ENCODE results near the gene GNAI1. TPM values are rescaled to one million over a fixed set of nuclear protein-coding genes. Genes with fewer than 3 reads are reported as not detected.
"Not testable (repeated sequence)": the region's sequence is repeated elsewhere in the genome, so short reads cannot be mapped to it uniquely, and the experiment has no call there.

GNAI1 gene
- total RNA-seq, 1 donor from 2014 or later = 11.3 TPM

DNA sequence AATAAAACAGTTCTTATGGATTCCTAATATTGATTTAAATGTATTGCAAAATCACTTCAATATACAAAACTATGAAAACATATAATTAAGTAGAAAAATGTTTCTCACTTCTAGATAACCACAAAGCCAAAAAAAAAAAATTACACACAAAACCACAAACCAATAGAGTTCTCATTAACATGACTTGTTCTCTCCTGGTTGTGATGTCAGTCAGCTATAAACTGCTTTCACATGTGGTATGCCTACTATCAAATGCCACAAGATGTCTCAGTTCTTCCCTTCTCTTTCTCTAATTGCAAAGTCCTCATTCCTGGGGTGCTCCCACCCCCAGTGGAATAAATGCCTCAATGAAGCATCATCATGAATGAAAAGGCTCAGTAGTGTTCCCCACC is 16.6 kb downstream of the GNAI1 start:
- no peak for DNase-seq (ENCODE audit: low spot score)
- intact Hi-C loops (cut with DNase I) = no loop called here

- DNase-seq (ENCODE audit: low spot score) = no peak
- intact Hi-C loops (cut with DNase I) = no loop called here
Measured at GRCh38 chr7:80153446-80153845, 18.8 kb downstream of the GNAI1 start.

- intact Hi-C loops (cut with DNase I) = no loop called here
- DNase-seq (ENCODE audit: low spot score) = no peak
Measured at GRCh38 chr7:80154656-80155333, 20.2 kb downstream of the GNAI1 start.

GRCh38 chr7:80155374-80155773 is 20.7 kb downstream of the GNAI1 start:
- DNase-seq (ENCODE audit: low spot score) = no peak
- intact Hi-C loops (cut with DNase I) = no loop called here

DNA sequence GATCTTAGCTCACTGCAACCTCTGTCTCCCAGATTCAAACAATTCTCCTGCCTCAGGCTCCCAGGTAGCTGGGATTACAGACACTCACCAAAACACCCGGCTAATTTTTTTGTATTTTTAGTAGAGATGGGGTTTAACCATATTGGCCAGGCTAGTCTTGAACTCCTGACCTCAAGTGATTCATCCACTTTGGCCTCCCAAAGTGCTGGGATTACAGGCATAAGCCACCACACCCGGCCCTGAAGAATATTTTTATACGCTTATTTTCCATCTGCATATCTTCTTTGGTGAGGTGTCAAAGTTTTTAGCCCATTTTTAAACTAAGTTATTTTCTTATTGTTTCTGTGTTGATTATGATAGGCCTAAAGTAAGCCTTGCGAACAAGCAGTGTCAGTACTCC is 23.1 kb downstream of the GNAI1 start:
- intact Hi-C loops (cut with DNase I); DNase-seq (ENCODE audit: low spot score): not testable (repeated sequence)

DNA sequence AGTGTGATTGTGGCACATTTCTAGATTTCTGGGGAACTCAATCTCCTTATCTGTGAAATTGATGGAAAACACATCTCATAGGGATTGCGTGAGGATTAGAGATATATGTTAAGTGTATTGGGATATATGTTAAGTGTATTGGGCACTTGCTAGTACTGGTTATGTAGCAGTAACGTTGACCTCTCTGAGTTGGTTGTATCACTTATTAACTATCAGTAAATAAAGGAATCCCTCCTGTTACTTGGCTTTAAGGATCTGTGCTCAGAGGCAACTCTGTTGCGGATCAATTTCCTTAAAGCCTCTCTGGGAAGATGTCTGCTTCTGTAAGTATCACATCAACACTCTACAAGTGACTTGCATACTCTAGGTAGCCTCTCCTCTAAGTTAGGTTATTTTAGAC is 25.2 kb downstream of the GNAI1 start:
- no peak for DNase-seq (ENCODE audit: low spot score)
- intact Hi-C loops (cut with DNase I) = no loop called here

DNA sequence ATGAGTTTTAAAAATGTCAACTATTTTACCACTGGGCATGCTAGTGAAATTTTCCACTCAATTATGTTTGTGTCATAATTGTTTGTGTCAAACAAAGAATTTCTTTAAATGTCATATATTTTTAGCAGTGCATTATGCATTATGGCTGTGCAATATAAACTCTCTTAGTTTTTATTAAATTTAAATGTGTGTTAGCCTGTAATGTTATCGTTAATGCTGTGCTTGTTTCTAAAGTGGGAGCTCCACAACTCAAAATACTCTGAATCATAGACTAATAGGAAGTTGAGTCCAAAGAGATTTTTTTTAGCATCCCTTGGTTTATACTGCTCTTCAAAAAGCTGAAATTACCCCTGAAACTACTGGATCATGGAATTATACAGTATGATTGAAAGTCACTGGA is 26.8 kb downstream of the GNAI1 start:
- intact Hi-C loops (cut with DNase I) = no loop called here
- no peak for DNase-seq (ENCODE audit: low spot score)

GRCh38 chr7:80165177-80165576 is 30.5 kb downstream of the GNAI1 start:
- intact Hi-C loops (cut with DNase I) = no loop called here
- no peak for DNase-seq (ENCODE audit: low spot score)

DNA sequence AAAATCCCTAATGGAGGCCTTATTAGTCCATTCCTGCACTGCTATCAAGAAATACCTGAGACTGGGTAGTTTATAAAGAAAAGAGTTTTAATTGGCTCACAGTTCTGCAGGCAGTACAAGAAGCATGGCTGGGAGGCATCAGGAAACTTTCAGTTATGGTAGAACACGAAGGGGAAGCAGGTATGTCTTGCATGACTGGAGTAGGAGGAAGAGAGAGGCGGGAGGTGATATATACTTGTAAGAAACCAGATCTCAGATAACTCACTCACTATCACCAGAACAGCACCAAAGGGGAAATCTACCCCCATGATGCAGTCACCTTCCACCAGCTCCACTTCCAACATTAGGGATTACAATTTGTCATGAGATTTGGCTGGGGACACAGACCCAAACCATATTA is 35.8 kb downstream of the GNAI1 start:
- intact Hi-C loops (cut with DNase I) = no loop called here
- no peak for DNase-seq (ENCODE audit: low spot score)

DNA sequence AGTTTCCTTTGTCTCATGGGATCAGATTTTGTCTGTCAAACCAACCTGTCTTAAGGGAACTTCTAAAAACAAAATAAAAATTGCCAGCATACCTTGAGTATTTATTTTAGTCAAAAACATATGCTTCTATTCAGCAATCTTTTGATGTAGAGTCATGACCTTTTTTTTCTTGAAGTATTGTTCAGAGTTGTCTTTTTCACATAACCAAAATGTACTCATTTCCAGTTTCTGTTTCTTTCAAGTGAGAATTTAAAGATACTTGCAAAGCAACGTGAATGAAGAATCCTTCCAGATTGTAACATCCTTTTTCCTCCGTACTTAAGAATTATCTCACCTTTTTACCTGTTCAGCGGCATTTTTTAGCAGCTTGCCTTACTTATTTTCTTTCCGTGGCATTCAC is 37.8 kb downstream of the GNAI1 start:
- intact Hi-C loops (cut with DNase I) = no loop called here
- DNase-seq (ENCODE audit: low spot score) = no peak

GRCh38 chr7:80175744-80176143 is 41.1 kb downstream of the GNAI1 start:
- DNase-seq (ENCODE audit: low spot score) = no peak
- intact Hi-C loops (cut with DNase I) = no loop called here

DNA sequence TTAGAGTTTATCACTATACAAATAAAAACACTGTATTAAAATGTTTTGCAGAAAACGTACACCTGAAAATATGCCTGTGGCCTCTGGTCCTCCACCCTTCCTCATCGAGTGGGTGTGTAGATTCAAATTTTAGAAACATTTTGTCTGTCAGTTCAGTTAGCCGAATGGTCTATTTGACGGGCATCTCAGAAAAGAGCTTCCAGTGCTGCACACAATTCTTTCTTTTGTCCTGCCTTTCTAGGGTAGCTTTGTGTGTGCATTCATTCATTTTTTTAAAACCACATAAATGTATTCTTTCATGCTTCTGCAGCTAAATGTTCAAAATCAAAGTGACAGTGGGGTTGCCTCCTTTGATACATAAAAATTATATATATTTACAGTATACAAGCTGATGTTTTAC is 46.8 kb downstream of the GNAI1 start:
- intact Hi-C loops (cut with DNase I) = no loop called here
- DNase-seq (ENCODE audit: low spot score) = no peak

GRCh38 chr7:80182630-80183276 is 48.1 kb downstream of the GNAI1 start:
- intact Hi-C loops (cut with DNase I) = no loop called here
- DNase-seq (ENCODE audit: low spot score) = no peak

GRCh38 chr7:80183351-80183750 is 48.7 kb downstream of the GNAI1 start:
- DNase-seq (ENCODE audit: low spot score) = no peak
- intact Hi-C loops (cut with DNase I) = no loop called here

GRCh38 chr7:80183900-80184685 is 49.5 kb downstream of the GNAI1 start:
- intact Hi-C loops (cut with DNase I) = no loop called here
- no peak for DNase-seq (ENCODE audit: low spot score)

- intact Hi-C loops (cut with DNase I) = no loop called here
- DNase-seq (ENCODE audit: low spot score) = no peak
Measured at GRCh38 chr7:80184693-80185092, 50.1 kb downstream of the GNAI1 start.

GRCh38 chr7:80185571-80185970 is 50.9 kb downstream of the GNAI1 start:
- intact Hi-C loops (cut with DNase I) = no loop called here
- no peak for DNase-seq (ENCODE audit: low spot score)

DNA sequence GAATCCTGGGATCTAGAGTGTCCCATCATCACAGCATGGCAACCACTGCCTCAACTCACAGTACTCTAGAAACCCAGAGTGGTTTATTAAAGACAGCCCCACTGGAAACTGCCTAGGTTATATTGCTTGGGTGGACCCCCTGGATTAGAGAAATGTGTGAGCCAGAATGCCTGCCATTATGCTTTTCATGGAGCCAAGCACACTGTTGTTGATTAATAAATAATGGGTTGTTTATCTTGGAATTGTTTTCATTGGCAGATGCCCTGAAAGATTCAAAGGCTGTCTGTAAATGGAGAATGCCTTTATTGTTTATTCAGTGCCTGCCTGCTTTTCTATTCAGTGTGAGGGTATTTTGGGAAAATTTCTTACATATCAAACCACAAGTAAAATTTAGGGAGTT is 52.1 kb downstream of the GNAI1 start:
- DNase-seq (ENCODE audit: low spot score) = no peak
- intact Hi-C loops (cut with DNase I) = no loop called here

DNA sequence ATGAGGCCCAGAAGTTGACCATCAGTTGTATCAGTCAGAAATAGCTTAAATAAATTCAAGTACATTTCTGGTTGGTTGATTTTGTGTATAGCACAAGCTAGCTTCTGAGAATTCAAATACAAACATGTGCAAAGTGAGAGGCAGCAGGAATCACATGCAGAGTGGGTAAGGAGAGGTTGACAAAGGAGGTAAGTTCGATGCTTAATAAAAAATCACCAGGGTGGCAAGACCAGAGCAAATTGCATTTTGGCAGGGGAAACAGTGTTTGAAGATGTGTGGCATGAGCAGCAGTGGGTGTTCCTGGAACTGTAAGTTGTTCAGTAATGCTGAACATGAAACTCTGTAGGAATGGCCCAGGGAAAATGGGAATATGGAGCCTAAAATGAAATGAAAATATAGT is 52.6 kb downstream of the GNAI1 start:
- intact Hi-C loops (cut with DNase I) = no loop called here
- no peak for DNase-seq (ENCODE audit: low spot score)

DNA sequence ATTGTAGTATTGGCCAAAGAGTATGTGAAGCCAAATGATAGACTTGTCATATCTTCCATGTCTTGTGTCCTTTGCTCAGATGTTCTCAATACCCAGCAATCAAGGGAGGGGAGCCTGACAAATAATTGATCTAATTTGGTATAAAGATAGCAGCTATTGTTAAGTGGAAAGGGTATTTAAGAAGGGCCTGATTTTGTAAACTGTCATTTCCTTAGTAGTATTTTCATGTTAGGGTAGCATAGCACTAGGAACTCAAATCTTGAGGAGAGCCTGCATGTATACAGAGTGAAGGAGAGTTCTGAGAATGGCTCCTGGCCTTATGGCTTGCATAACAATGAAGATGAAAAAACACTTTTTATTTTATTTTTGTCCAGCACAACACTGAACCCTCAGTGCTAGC is 53.1 kb downstream of the GNAI1 start:
- intact Hi-C loops (cut with DNase I) = no loop called here
- DNase-seq (ENCODE audit: low spot score) = no peak

GRCh38 chr7:80189638-80190037 is 55.0 kb downstream of the GNAI1 start:
- intact Hi-C loops (cut with DNase I) = no loop called here

More at GRCh38 chr7:80189638-80190037, 55.0 kb downstream of the GNAI1 start:
- no peak for DNase-seq (ENCODE audit: low spot score)
